Duodenal mucosa (tissue), 2 donors: ENCODE measurements around the gene PURA.

Source experiments
- H3K27ac ChIP-seq: one replicate; pipeline ENCODE4 v1.7.0; 2013; ENCODE audit warnings: low read depth, low read length
- H3K27me3 ChIP-seq, 2 donors: one replicate each; pipeline ENCODE4 v1.7.0; 2013; ENCODE audit warnings: low read length in 2 of 2, control low read depth in 1 of 2; ENCODE audit not compliant: insufficient read depth in 2 of 2, control insufficient read depth in 1 of 2
- H3K36me3 ChIP-seq, 2 donors: one replicate each; pipeline ENCODE4 v1.7.0; 2013; ENCODE audit warnings: low read length in 2 of 2, control low read depth in 1 of 2; ENCODE audit not compliant: insufficient read depth in 2 of 2, control insufficient read depth in 1 of 2
- H3K4me1 ChIP-seq, 2 donors: one replicate each; pipeline ENCODE4 v1.7.0; 2013; ENCODE audit warnings: low read length in 2 of 2, control low read depth in 1 of 2; ENCODE audit not compliant: insufficient read depth in 2 of 2, control insufficient read depth in 1 of 2
- H3K4me3 ChIP-seq, 2 donors: one replicate each; pipeline ENCODE4 v1.7.0; 2013; ENCODE audit warnings: low read length in 2 of 2, low read depth in 1 of 2
- H3K9ac ChIP-seq, 2 donors: one replicate each; pipeline ENCODE4 v1.7.0; 2013; ENCODE audit warnings: low read length in 2 of 2, low read depth in 1 of 2
- H3K9me3 ChIP-seq, 2 donors: one replicate each; pipeline ENCODE4 v1.7.0; 2013; ENCODE audit warnings: low read length in 2 of 2, control low read depth in 1 of 2; ENCODE audit not compliant: control insufficient read depth in 1 of 2

The PURA gene

DNA sequence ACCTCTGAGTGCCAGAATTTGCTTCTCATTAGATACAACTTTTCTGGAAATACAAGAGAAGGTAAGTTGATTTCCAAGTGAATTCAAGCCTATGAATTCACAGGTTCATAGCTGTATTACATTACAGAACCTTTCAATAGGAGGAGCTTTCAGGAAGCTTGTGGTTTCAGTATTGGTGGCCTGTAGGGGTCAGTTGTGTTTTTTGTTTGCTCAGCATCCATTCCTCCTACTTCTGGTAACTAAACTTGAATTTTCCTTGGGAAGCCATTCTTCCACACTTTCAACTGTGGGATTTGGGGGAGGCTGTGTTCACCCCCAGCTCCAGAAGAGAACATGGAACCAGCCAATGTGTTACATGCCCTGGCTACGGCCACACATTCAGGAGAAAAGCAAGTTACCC, 55.5 kb downstream of the PURA start:
- no peaks in the 10 kb centered on the region for H3K36me3 ChIP-seq
- H3K4me1 ChIP-seq, result peaks cover 20 to 39% of the 10 kb centered on the region in 2 donors
- H3K9me3 ChIP-seq, result no peaks in the 10 kb centered on the region
- H3K9ac ChIP-seq, result no peak overlapping the region
- H3K27me3 ChIP-seq, result no peaks in the 10 kb centered on the region
- H3K27ac ChIP-seq, result no peak overlapping the region
- H3K4me3 ChIP-seq, result no peak overlapping the region

DNA sequence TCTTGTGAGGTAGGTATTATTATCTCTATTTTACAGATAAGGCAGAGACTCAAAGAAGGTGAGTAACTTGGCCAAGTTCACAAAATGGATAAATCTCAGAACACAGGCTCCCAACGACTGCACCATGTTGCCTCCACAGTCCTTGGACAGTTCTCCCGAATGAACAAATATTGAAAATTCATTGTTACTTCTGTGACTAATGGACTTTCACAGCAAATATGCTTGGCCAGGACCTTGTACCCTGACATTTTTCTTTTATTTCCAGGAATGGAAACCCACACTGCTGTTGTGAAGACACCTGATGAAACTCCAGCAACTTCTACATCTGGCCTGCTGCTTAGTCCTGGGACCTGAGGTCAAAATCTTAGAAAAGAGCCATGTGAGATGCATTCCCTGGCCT, 58.6 kb downstream of the PURA start:
- no peak overlapping the region for H3K27ac ChIP-seq
- no peaks in the 10 kb centered on the region for H3K9me3 ChIP-seq
- no peaks in the 10 kb centered on the region for H3K27me3 ChIP-seq
- H3K4me3 ChIP-seq, result no peak overlapping the region
- peaks cover 18 to 24% of the 10 kb centered on the region in 2 donors for H3K4me1 ChIP-seq
- no peak overlapping the region for H3K9ac ChIP-seq
- H3K36me3 ChIP-seq, result no peaks in the 10 kb centered on the region

DNA sequence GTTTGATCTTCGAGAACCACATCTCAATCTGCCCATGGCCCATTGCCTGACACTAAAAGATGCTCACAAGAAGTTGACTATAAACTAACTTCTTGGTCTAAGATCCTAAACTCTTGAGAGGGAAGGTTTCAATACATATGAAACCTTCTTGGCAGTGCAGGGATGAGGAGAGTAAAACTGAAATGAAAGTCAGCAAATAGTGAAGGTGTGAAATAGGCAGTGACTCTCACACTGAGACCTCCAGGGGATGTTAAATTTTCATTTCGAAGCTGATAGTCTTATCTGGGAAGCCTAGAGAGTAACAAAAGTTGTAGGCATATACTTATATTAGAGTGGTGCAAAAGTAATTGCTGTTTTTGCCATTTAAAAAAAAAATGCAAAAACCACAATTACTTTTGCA, 60.1 kb downstream of the PURA start:
- Histone ChIP-seq H3K27ac (no peak overlapping the region), H3K4me1 (peaks cover 26% of the 10 kb centered on the region in 2 donors), H3K36me3 (no peaks in the 10 kb centered on the region), H3K4me3 (no peak overlapping the region), H3K9me3 (no peaks in the 10 kb centered on the region), H3K9ac (no peak overlapping the region), H3K27me3 (no peaks in the 10 kb centered on the region)

DNA sequence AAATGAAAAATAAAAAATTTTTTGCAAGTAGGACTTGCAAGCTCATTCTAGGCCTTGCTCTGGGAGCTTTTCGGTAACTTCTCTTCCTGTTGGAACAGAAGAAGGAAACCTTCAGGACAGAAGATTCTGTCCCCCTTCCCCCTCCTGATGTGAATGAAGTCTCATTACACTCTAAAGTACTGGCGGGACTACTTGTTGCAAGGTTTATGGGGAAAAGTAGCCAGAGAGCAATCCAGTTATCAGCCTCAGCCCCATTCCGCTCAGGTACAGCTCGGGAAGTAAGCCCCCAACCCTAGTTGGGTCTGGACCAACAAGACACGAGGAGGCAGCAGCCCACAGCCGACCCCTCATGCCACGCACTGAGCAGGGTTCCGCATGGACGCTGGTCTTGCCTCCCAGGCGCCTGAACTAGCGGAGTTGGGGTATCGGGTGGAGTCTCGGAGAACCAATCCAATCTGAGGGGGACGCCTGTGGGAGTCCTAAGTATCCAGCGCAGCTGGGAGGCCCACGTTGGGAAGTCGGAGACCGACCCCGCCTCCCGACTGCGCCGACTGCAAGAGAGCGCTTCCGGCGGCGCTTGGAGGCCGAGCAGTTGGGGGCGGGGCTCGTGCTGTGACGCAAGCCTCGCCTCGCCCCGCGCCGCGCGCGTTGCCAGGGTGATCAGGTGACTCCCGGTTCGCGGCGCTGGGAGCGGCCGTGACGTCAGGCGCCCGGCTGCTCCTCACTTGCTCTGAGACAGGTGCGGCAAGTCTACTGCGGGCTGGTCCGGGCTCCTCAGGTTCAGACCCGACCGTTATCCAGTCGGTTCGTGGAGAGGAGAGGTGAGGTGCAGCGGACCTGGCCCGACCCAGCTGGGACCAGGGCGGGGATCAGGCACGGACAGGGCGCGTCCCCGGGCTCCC, 60.8 kb downstream of the PURA start, which contains the start of gene CYSTM1:
Gene CYSTM1 (plus strand): TSS at position 724 of the 902 bp plus-strand sequence. CDS start 19,278 bp downstream, outside the sequence.
- peak within 1 kb of the TSS; percentile 88 to 94 for H3K4me3 ChIP-seq

More for the DNA sequence above, 60.8 kb downstream of the PURA start, which contains the start of gene CYSTM1:
- no peaks in the 10 kb centered on the region for H3K9me3 ChIP-seq
- peak within 1 kb of the TSS; percentile 98 to 100 for H3K9ac ChIP-seq
- peak within 1 kb of the TSS; percentile 99 for H3K27ac ChIP-seq
- peaks cover 20 to 26% of the 10 kb centered on the region in 2 donors for H3K4me1 ChIP-seq
- H3K36me3 ChIP-seq, result no peaks in the 10 kb centered on the region
- H3K27me3 ChIP-seq, result no peaks in the 10 kb centered on the region
